GM12801 (cell line): Measurements from ENCODE around the gene HLA-DOB.

Source experiments
- CTCF ChIP-seq: IDR thresholded peaks from one replicate; pipeline ENCODE4 v1.5.1; 2011; ENCODE audit warnings: control low read depth; ENCODE audit not compliant: insufficient read length; ENCODE audit errors: extremely low read depth

The HLA-DOB gene

DNA sequence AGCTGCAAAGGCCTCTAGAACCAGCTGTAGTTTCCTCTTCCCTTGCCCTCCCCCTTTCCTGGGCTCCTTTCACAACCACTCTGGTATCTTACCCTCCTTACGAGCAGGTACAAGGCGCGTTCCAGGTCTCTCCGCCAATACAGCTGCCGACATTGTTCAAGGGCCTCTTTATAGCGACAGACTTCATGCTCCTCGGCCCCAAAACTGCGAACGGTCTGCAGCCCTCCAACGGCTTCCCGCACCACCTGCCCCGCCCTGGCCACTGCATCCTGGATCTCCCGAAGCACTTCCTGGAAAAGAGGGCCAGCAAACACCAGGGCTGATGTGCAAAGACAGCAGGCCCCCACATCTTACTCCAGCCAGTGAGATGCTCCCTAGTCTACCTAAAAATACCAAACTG is 15.7 kb upstream of the HLA-DOB start:
- TF ChIP-seq CTCF, result no peak

- TF ChIP-seq CTCF, result no peak
These were observed 14.1 kb upstream of the HLA-DOB start for GRCh38 chr6:32830936-32831335.

DNA sequence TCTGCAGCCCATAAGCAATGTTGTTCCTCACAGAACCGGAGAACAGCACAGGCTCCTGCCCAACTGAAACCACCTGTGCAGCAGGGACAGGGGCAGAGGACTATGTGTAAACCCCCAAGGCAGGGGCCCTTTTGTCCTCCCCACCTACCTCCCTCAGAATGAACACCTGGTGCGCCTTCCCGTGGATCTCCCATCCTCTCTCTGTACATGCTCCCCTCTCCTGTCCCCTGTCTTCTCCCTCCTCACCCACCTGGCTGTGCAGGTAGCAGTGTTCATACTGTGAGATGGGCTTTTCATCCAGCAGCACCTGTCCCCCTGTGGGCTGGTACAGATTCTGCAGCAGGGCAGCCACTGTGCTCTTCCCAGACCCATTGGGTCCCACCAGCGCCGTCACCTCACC is 13.2 kb upstream of the HLA-DOB start:
- no peak for TF ChIP-seq CTCF

DNA sequence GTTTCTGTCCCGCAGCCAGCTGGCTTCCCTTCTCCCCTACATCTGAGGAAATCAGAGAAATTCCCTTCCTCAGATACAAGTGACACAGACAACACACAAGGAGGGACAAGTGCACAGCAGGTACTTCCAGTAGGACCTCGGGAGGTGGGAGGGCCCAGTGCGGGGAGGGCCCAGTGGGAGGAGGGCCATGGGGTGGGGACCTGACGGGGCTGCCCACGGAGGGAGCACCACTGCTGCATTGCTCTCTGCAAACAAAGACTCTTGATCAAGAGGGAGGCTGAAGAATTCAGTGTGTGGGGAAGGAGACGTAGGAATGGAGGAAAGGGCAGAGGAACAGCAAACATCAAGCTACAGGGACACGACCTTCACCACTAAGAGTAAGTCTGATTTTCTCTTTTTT is 12.7 kb upstream of the HLA-DOB start:
- TF ChIP-seq CTCF, result no peak

- no peak for TF ChIP-seq CTCF
These were observed 10.2 kb upstream of the HLA-DOB start for GRCh38 chr6:32827025-32827424.

DNA sequence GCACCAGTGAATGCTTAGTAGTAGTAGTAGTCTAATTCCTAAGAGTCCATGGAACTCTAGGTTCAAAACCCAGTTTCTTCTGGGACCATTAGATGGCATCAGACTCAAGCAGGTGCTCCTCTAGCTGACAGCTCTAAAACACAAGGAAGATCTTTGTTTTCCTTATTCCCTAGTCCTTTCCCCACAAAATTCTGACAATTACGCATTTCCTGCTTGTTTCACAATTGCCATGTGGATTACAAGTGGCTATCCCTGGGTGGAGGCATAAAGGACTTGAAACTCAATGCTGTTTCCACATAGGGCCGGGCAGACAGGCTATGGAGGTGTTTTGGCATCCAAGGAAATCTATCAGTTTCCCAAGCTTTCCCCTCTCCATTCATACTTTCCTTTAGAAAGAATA is 9.2 kb upstream of the HLA-DOB start:
- no peak for TF ChIP-seq CTCF

GRCh38 chr6:32819729-32820128 is 2.9 kb upstream of the HLA-DOB start:
- TF ChIP-seq CTCF, result no peak

GRCh38 chr6:32818867-32819266 is 2.1 kb upstream of the HLA-DOB start:
- TF ChIP-seq CTCF, result no peak
